GM21360 (cell line): ENCODE results near the gene NUPR2.
"Not testable (repeated sequence)": the region's sequence is repeated elsewhere in the genome, so short reads cannot be mapped to it uniquely, and the experiment has no call there.

ENCODE experiments used
- ATAC-seq: cut with Tn5 transposase; IDR thresholded peaks from one replicate; pipeline ENCODE4 v1.9.1; 2021; ENCODE audit warnings: mild to moderate bottlenecking, moderate library complexity; ENCODE audit not compliant: unreplicated experiment

NUPR2 gene

GRCh38 chr7:56087445-56087844 lies 28.8 kb downstream of the NUPR2 start:
- no peak for ATAC-seq

- no peak for ATAC-seq
These were observed 29.5 kb downstream of the NUPR2 start for GRCh38 chr7:56086761-56087160.

GRCh38 chr7:56083150-56083785 lies 32.9 kb downstream of the NUPR2 start:
- ATAC-seq = no peak

GRCh38 chr7:56081626-56082340 lies 34.4 kb downstream of the NUPR2 start:
- no peak for ATAC-seq

GRCh38 chr7:56080726-56081435 lies 35.3 kb downstream of the NUPR2 start:
- ATAC-seq = not testable (repeated sequence)

- ATAC-seq = no peak
These were observed 36.6 kb downstream of the NUPR2 start for GRCh38 chr7:56079450-56080185.

- no peak for ATAC-seq
These were observed 38.0 kb downstream of the NUPR2 start for GRCh38 chr7:56078196-56078595.

GRCh38 chr7:56077681-56078080 lies 38.5 kb downstream of the NUPR2 start:
- no peak for ATAC-seq

- peak; percentile 74 for ATAC-seq
These were observed 41.8 kb downstream of the NUPR2 start for GRCh38 chr7:56074371-56074791.

GRCh38 chr7:56066376-56066775 lies 49.8 kb downstream of the NUPR2 start:
- ATAC-seq = not testable (repeated sequence)
